GM13977 (cell line): ENCODE data around the gene PLCD3.

ENCODE experiments used
- DNase-seq: peaks from one replicate; pipeline ENCODE4 v3.0.0; 2012; ENCODE audit warnings: low spot score
- CTCF ChIP-seq: IDR thresholded peaks from 2 replicates; pipeline ENCODE4 v1.5.1; 2012; ENCODE audit warnings: mild to moderate bottlenecking, control low read depth; ENCODE audit not compliant: insufficient read depth; ENCODE audit errors: extremely low read depth, missing control alignments
- in situ Hi-C: fragments of 300-500 bp; cut with MboI; formaldehyde crosslinking; loops from one replicate; pipeline ENCODE4 v1.12.0; 2022; ENCODE audit warnings: low sequenced_read_pairs, low pct_unique_long_range_greater_than_20kb, mixed read lengths, inconsistent platforms; ENCODE audit not compliant: unreplicated experiment

Gene PLCD3

DNA sequence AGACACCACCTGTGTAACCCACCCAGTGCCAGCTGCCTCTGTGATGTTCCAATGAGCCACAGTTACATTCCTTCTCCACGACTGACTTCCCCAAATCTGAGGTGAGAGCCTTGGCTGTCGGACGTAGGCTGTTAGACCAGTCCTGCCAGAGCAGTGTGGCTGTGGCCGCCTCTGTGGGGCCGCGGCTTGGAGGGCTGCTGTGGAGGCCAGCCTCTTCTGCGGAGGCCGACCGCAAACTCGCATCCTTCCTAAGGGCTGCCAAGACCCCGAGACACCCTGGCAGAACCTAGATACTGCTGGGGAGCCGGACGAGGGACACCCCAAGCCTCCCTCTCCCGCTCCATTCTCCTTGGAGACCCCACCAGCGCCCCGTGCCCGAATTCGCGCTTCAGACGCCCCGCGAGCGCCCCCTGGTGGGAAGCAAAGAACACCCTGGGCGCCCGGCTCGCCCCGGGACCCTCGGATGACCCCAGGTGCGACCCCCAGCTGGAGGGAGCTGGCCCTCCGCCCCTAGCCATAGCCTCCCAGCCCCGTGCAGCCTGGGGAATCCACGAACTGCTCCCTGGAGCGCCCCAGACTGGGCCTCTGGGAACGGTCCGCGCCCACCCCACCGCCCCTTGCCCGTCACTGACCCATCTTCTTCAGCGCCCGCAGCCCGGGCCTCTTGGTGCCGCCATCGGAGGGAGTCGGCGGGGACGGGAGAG is 547 bp downstream of the PLCD3 start:
- peak; percentile 75 for TF ChIP-seq CTCF
- in situ Hi-C loops = no loop called here
- peak; percentile 73 for DNase-seq

DNA sequence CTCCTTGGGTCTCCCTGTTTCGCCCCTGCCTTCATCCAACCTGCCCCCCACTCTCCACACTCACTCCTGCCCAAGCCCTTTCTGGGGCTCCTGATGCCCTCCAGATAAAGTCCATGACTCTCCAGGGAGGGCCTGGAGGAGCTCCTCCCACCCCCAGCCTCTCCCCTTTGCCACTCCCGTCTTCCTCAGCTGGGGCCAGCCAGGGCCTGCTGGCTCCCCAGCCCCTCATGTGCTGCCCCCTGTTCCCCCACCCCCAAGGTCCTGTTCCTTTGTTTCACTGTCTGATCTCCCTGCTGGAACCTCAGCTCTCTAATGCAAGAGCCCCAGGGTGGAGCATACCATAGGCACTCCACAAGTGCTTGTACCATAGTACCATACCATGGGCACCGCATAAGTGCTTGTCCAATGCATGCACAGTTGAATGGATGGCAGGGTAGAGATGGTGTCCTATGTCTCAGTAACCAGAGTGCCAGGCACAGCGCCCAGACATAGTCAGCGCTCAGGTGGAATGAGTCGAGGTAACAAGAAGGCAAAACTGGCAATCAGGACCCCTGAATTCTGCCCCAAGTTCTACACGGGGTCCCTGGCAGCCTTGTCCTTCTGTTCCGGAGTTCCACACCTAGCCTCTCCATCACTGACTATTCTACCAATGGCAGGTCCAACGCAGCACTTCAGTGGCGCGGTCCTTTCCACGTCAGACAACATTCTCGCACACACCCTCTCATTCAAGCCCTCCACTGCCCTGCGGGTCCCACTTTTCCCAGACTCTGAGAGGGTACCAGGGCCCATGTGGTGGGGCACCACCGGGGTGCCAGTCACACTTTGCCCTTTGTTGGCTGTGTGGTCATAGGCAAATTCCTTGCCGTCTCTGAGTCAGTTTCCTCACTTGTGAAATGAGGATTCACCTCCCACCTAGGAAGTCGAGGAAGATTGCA is 1.4 kb downstream of the PLCD3 start:
- DNase-seq = no peak
- in situ Hi-C loops = no loop called here
- no peak for TF ChIP-seq CTCF

- TF ChIP-seq CTCF = no peak
- DNase-seq = no peak
- in situ Hi-C loops = no loop called here
Observed at GRCh38 chr17:45129940-45130680, 2.2 kb downstream of the PLCD3 start.

- TF ChIP-seq CTCF = no peak
- DNase-seq = no peak
- in situ Hi-C loops = no loop called here
Observed at GRCh38 chr17:45129426-45129939, 2.8 kb downstream of the PLCD3 start.

DNA sequence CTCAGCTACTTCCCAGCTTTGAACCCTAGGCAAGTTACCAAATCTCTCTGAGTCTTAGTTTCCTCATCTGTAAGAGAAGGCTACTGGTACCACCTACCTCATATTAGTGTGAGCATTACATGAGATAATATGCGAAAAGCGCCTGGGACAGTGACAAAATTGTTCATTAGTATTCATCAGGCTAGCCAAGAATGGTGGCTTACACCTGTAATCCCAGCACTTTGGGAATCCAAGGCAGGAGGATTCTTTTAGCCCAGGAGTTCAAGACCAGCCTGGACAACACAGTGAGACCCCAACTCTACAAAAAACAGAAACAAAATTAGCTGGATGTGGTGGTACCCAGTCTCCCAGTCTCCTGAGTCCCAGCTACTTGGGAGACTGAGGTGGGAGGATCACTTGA is 3.3 kb downstream of the PLCD3 start:
- in situ Hi-C loops = no loop called here
- DNase-seq = no peak
- no peak for TF ChIP-seq CTCF

GRCh38 chr17:45128331-45128730 is 4.0 kb downstream of the PLCD3 start:
- in situ Hi-C loops = no loop called here
- TF ChIP-seq CTCF = no peak

More at GRCh38 chr17:45128331-45128730, 4.0 kb downstream of the PLCD3 start:
- DNase-seq = no peak
